Liver (tissue), 3 donors: Measurements from ENCODE around the gene SLC38A3.

ENCODE experiments used
- CTCF ChIP-seq: fragments of 150-350 bp; IDR thresholded peaks from 2 replicates; pipeline ENCODE4 v1.5.1; 2017; ENCODE audit warnings: improper control_type of control experiment, low read depth, low read length; ENCODE audit not compliant: missing input control
- EGR1 ChIP-seq, 2 donors: IDR thresholded peaks; 2 replicates each; pipeline ENCODE4 v1.6.1; 2016 to 2018; ENCODE audit warnings: antibody characterized with exemption in 2 of 2, low read depth in 2 of 2
- FOXA2 ChIP-seq: IDR thresholded peaks from 2 replicates; pipeline ENCODE4 v1.6.1; 2016; ENCODE audit warnings: antibody characterized with exemption
- HNF4G ChIP-seq: IDR thresholded peaks from 2 replicates; pipeline ENCODE4 v1.6.1; 2016; ENCODE audit warnings: antibody characterized with exemption
- JUND ChIP-seq, 2 donors: IDR thresholded peaks; 2 replicates each; pipeline ENCODE4 v1.6.1; 2016; ENCODE audit warnings: antibody characterized with exemption in 2 of 2
- RAD21 ChIP-seq, 2 donors: IDR thresholded peaks; 2 replicates each; pipeline ENCODE4 v1.6.1; 2016; ENCODE audit warnings: antibody characterized with exemption in 2 of 2, mild to moderate bottlenecking in 2 of 2
- RXRA ChIP-seq, 2 donors: IDR thresholded peaks; 2 replicates each; pipeline ENCODE4 v1.6.1; 2017 to 2018; ENCODE audit warnings: antibody characterized with exemption in 2 of 2, mild to moderate bottlenecking in 1 of 2
- TAF1 ChIP-seq: conservative IDR thresholded peaks from 2 replicates; pipeline ENCODE4 v1.6.1; 2016; ENCODE audit warnings: antibody characterized with exemption, mild to moderate bottlenecking
- TF ChIP-seq, protein P1 (sequence below): IDR thresholded peaks from 2 replicates; pipeline ENCODE4 v1.6.1; 2016; ENCODE audit warnings: antibody characterized with exemption
- TF ChIP-seq, protein P2 (sequence below): IDR thresholded peaks from 2 replicates; pipeline ENCODE4 v1.6.1; 2016; ENCODE audit warnings: antibody characterized with exemption
- TF ChIP-seq, protein P3 (sequence below): IDR thresholded peaks from 2 replicates; pipeline ENCODE4 v1.6.1; 2016; ENCODE audit warnings: antibody characterized with exemption, mild to moderate bottlenecking
- donor health status: healthy.
- donor health status: healthy.

DNA sequence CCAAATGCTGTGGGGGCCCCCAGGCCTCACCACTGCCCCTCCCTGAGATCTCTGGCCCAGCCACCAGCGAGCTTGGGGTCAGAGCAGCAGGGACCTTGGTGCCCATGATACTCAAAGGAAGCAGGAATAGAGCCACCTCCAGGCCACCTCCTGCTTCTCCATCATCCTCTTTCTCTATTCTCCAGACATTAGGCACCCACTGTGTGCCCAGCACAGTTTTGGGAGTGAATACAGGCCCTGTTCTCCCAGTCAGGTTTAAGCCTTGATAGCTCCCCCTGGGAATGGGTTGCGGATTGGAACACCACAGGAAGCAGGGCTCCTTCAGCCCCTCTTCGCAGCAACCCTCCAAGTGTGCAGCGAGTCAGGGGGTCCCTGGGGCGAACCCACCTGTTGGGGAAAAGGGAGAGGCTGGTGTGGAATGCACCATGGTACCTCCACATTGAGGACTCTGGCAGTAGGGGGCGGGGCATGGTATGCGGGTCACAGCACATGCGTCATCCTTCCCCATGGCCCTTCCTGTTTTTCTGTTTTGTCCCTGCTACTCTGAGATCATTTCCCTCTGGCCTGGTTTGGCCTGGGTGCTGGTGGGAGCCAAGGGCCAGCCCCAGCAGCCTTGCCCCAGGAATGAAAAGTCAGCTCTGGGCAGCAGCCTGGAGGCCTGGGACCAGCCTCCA, 49.6 kb downstream of the SLC38A3 start:
- TF ChIP-seq CTCF, result no peak
- no peak for TF ChIP-seq HNF4G
- peak in 1 of 2 donors; percentile 32 for TF ChIP-seq JUND (IDR thresholded peaks at IDR 0.05)
- no peak for TF ChIP-seq TAF1
- TF ChIP-seq, protein P1, sequence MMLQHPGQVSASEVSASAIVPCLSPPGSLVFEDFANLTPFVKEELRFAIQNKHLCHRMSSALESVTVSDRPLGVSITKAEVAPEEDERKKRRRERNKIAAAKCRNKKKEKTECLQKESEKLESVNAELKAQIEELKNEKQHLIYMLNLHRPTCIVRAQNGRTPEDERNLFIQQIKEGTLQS, result no peak
- TF ChIP-seq, protein P2, sequence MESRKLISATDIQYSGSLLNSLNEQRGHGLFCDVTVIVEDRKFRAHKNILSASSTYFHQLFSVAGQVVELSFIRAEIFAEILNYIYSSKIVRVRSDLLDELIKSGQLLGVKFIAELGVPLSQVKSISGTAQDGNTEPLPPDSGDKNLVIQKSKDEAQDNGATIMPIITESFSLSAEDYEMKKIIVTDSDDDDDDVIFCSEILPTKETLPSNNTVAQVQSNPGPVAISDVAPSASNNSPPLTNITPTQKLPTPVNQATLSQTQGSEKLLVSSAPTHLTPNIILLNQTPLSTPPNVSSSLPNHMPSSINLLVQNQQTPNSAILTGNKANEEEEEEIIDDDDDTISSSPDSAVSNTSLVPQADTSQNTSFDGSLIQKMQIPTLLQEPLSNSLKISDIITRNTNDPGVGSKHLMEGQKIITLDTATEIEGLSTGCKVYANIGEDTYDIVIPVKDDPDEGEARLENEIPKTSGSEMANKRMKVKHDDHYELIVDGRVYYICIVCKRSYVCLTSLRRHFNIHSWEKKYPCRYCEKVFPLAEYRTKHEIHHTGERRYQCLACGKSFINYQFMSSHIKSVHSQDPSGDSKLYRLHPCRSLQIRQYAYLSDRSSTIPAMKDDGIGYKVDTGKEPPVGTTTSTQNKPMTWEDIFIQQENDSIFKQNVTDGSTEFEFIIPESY, result no peak
- TF ChIP-seq, protein P3, sequence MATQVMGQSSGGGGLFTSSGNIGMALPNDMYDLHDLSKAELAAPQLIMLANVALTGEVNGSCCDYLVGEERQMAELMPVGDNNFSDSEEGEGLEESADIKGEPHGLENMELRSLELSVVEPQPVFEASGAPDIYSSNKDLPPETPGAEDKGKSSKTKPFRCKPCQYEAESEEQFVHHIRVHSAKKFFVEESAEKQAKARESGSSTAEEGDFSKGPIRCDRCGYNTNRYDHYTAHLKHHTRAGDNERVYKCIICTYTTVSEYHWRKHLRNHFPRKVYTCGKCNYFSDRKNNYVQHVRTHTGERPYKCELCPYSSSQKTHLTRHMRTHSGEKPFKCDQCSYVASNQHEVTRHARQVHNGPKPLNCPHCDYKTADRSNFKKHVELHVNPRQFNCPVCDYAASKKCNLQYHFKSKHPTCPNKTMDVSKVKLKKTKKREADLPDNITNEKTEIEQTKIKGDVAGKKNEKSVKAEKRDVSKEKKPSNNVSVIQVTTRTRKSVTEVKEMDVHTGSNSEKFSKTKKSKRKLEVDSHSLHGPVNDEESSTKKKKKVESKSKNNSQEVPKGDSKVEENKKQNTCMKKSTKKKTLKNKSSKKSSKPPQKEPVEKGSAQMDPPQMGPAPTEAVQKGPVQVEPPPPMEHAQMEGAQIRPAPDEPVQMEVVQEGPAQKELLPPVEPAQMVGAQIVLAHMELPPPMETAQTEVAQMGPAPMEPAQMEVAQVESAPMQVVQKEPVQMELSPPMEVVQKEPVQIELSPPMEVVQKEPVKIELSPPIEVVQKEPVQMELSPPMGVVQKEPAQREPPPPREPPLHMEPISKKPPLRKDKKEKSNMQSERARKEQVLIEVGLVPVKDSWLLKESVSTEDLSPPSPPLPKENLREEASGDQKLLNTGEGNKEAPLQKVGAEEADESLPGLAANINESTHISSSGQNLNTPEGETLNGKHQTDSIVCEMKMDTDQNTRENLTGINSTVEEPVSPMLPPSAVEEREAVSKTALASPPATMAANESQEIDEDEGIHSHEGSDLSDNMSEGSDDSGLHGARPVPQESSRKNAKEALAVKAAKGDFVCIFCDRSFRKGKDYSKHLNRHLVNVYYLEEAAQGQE, result no peak
- no peak for TF ChIP-seq RAD21 (IDR thresholded peaks at IDR 0.05)
- no peak for TF ChIP-seq EGR1 (IDR thresholded peaks at IDR 0.05; ENCODE audit: low read depth in 2 of 2)
- TF ChIP-seq FOXA2, result no peak
- peak in 1 of 2 donors; percentile 6 for TF ChIP-seq RXRA (IDR thresholded peaks at IDR 0.05)
